Right atrium auricular region (tissue), 2 donors: ENCODE measurements around the gene CHI3L2. TPM values are rescaled to one million over a fixed set of nuclear protein-coding genes. Genes with fewer than 3 reads are reported as not detected.

Experiments used
- DNase-seq: peaks from one replicate; pipeline ENCODE4 v3.0.0-alpha.2; 2019; ENCODE audit warnings: low spot score
- H3K27ac ChIP-seq, 2 donors: fragments of 200-600 bp; sonication (generic); 1 replicate in 1 of 2; 2 replicates in 1 of 2; pipeline ENCODE4 v1.5.1; 2016 to 2019
- H3K27me3 ChIP-seq, 2 donors: fragments of 200-600 bp; sonication (generic); one replicate each; pipeline versions ENCODE4 v1.5.1 to v1.6.0; 2017 to 2019
- H3K36me3 ChIP-seq: fragments of 200-600 bp; sonication (generic); one replicate; pipeline ENCODE4 v1.5.1; 2016
- H3K4me1 ChIP-seq, 2 donors: fragments of 200-600 bp; sonication (generic); one replicate each; pipeline versions ENCODE4 v1.5.1 to v1.6.0; 2017 to 2019
- H3K4me3 ChIP-seq, 2 donors: fragments of 200-600 bp; sonication (generic); 1 replicate in 1 of 2; 2 replicates in 1 of 2; pipeline ENCODE4 v1.5.1; 2017 to 2019; ENCODE audit warnings: mild to moderate bottlenecking in 1 of 2, moderate library complexity in 1 of 2
- H3K9me3 ChIP-seq, 2 donors: fragments of 200-600 bp; sonication (generic); one replicate each; pipeline ENCODE4 v1.5.1; 2019
- CTCF ChIP-seq, 2 donors: fragments of 200-600 bp; sonication (generic); IDR thresholded peaks; one replicate each; pipeline ENCODE4 v1.5.1; 2019; ENCODE audit warnings: antibody characterized with exemption in 2 of 2
- total RNA-seq, 2 donors: library from RNA; depleted of rRNA; stranded (reverse); fragments of >200 nt; gene quantifications; one replicate each; pipeline ENCODE4 v1.1.0, GENCODE V29; 2016

CHI3L2 gene
- 1 to 10 TPM in 1 of 2 donors, under 1 TPM in 1; 0.52 to 9.9 TPM for total RNA-seq

- TF ChIP-seq CTCF (IDR thresholded peaks at IDR 0.05), result no peak
- Histone ChIP-seq H3K4me1 (peaks cover 0 to 20% of the 10 kb centered on the region in 2 donors), H3K27ac (peak within 1 kb of the TSS; percentile 31 to 47), H3K4me3 (no peak within 1 kb of the TSS), H3K27me3 (no peaks in the 10 kb centered on the region), H3K9me3 (no peaks in the 10 kb centered on the region), H3K36me3 (no peaks in the 10 kb centered on the region)
- no peak for DNase-seq
Observed at GRCh38 chr1:111227434-111227833, at the start of gene CHI3L2. TSS of gene CHI3L2 (plus strand) at chr1:111227713. CDS start at chr1:111227730, 17 bp downstream.

GRCh38 chr1:111179968-111180533, 47.5 kb upstream of the CHI3L2 start:
- H3K27me3 ChIP-seq, result no peaks in the 10 kb centered on the region
- no peak overlapping the region for H3K4me3 ChIP-seq
- DNase-seq, result no peak
- no peak overlapping the region for H3K27ac ChIP-seq
- TF ChIP-seq CTCF (IDR thresholded peaks at IDR 0.05), result no peak
- H3K9me3 ChIP-seq, result no peaks in the 10 kb centered on the region
- peaks cover 46% of the 10 kb centered on the region for H3K36me3 ChIP-seq
- H3K4me1 ChIP-seq, result no peaks in the 10 kb centered on the region

- no peak for DNase-seq
- no peak overlapping the region for H3K27ac ChIP-seq
- H3K27me3 ChIP-seq, result no peaks in the 10 kb centered on the region
- peaks cover 43% of the 10 kb centered on the region for H3K36me3 ChIP-seq
- H3K4me1 ChIP-seq, result no peaks in the 10 kb centered on the region
- H3K9me3 ChIP-seq, result no peaks in the 10 kb centered on the region
- no peak for TF ChIP-seq CTCF (IDR thresholded peaks at IDR 0.05)
- H3K4me3 ChIP-seq, result no peak overlapping the region
Observed at GRCh38 chr1:111182052-111182451, 45.5 kb upstream of the CHI3L2 start.

- DNase-seq, result no peak
- Histone ChIP-seq H3K4me1 (no peaks in the 10 kb centered on the region), H3K9me3 (no peaks in the 10 kb centered on the region), H3K4me3 (no peak overlapping the region), H3K27me3 (no peaks in the 10 kb centered on the region), H3K36me3 (peaks cover 55% of the 10 kb centered on the region), H3K27ac (no peak overlapping the region)
- no peak for TF ChIP-seq CTCF (IDR thresholded peaks at IDR 0.05)
Observed at GRCh38 chr1:111183308-111184069, 44.0 kb upstream of the CHI3L2 start.

GRCh38 chr1:111184663-111185062, 42.9 kb upstream of the CHI3L2 start:
- Histone ChIP-seq H3K4me1 (no peaks in the 10 kb centered on the region), H3K36me3 (peaks cover 50% of the 10 kb centered on the region), H3K27ac (no peak overlapping the region), H3K27me3 (no peaks in the 10 kb centered on the region), H3K9me3 (no peaks in the 10 kb centered on the region), H3K4me3 (no peak overlapping the region)
- TF ChIP-seq CTCF (IDR thresholded peaks at IDR 0.05), result no peak
- DNase-seq, result no peak
